GM10248 (cell line): ENCODE measurements around the gene ADCK1.

Source experiments
- CTCF ChIA-PET: fragments of 300-600 bp; sonication (Branson Sonifier 250); formaldehyde crosslinking; extraction: SDS; loops from one replicate; lab custom pipeline; 2021; ENCODE audit warnings: antibody characterized with exemption; lab: Yijun Ruan, JAX
- POLR2A ChIA-PET: fragments of 350-650 bp; sonication (Branson Sonifier 250); formaldehyde crosslinking; extraction: SDS; loops from one replicate; lab custom pipeline; 2020; ENCODE audit warnings: antibody characterized with exemption; lab: Yijun Ruan, JAX
- DNase-seq: peaks from one replicate; pipeline ENCODE4 v3.0.0; 2012; ENCODE audit errors: extremely low spot score
- TF ChIP-seq, protein P1 (sequence below): IDR thresholded peaks from 2 replicates; pipeline ENCODE4 v1.5.1; 2012; ENCODE audit warnings: mild to moderate bottlenecking, low read depth; ENCODE audit errors: extremely low read depth, missing control alignments, control extremely low read depth

Gene ADCK1

DNA sequence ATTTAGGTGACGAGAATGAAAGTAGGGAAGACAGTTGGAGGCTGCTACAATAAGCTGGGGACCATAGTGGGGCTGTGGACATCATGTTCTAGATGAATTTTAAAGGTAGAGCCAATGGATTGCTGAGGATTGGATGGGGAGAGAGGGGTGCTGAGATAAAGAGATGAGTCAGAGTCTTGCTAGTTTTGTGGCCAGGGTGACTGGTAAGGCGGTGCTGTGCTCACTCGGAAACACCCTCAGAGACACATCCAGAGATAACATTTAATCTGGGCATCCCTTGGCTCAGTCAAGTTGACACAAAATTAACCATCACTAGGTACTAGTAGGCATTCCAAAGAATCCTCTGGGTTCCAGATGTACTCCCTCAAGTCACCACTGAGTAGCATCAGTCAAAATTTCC, 170.7 kb downstream of the ADCK1 start:
- TF ChIP-seq, protein P1, sequence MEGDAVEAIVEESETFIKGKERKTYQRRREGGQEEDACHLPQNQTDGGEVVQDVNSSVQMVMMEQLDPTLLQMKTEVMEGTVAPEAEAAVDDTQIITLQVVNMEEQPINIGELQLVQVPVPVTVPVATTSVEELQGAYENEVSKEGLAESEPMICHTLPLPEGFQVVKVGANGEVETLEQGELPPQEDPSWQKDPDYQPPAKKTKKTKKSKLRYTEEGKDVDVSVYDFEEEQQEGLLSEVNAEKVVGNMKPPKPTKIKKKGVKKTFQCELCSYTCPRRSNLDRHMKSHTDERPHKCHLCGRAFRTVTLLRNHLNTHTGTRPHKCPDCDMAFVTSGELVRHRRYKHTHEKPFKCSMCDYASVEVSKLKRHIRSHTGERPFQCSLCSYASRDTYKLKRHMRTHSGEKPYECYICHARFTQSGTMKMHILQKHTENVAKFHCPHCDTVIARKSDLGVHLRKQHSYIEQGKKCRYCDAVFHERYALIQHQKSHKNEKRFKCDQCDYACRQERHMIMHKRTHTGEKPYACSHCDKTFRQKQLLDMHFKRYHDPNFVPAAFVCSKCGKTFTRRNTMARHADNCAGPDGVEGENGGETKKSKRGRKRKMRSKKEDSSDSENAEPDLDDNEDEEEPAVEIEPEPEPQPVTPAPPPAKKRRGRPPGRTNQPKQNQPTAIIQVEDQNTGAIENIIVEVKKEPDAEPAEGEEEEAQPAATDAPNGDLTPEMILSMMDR, result no peak
- CTCF ChIA-PET, result interaction anchor here (1.3 to 1.4 kb wide), 2 partner anchors 15 to 107 kb away, joined by 3 read pairs; no protein-coding TSS in a partner anchor
- POLR2A ChIA-PET, result no interaction called here
- DNase-seq, result no peak

DNA sequence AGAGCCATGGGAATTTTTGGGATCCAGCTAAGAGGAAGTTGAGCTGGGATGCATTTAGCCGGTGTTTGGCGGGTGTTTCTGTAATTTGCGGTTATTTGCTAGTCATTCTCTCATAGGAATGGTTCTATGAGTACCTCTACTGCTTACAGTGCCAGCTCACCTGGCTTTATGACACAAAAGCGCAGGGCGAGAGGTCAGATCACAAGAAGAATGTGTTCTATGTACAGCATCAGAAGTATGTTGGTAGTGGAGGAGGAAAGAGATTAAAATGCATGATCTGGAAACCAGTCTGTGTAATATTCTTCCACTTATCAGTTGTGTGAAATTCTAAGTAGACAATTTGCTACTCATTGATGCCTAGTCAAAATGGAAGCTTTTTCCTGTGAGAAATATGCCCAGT, 173.3 kb downstream of the ADCK1 start:
- CTCF ChIA-PET, result no interaction called here
- no peak for DNase-seq
- TF ChIP-seq, protein P1, result no peak
- POLR2A ChIA-PET, result no interaction called here

DNA sequence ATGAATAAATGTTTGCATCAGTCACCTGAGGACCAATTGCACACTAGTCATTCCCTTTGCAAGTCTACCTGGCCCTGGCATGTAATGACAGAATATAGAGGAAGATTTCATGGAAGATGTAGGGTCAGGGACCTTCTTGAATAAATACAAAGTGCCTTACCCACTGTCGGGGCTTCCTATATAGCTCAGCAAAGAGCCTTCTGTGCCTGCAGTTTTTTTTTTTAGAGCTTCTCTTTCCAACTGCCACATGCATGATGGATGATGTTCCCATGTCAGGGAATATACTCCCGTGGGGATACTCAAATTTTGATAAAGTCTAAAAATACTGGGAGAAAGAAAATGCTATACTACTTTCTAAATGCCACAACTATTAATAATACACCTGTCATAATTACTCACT, 176.7 kb downstream of the ADCK1 start:
- POLR2A ChIA-PET, result no interaction called here
- DNase-seq, result no peak
- TF ChIP-seq, protein P1, result no peak
- CTCF ChIA-PET, result interaction anchor here (0.9 to 1.0 kb wide), 2 partner anchors 10 to 11 kb away, joined by 3 read pairs; no protein-coding TSS in a partner anchor

DNA sequence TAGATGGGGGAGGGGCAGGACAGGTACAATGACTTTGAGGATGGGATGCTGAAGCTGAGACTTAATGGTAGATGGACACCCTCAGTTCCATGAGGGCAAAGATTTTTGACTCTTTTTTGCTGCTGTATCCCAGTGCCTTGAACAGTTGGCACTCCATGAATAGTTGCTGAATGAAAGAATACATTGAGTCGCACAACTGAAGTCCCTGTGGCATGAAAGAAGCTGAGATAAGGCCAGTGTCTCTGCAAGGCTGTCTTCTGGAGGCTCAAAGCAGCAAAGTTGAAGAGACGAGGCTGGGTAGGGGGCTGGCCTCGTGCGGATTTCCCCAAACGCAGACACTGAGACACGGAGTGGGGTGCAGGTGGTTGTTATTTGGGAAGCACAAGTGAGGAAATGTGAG, 179.3 kb downstream of the ADCK1 start:
- TF ChIP-seq, protein P1, result no peak
- no peak for DNase-seq
- ChIA-PET POLR2A (no interaction called here), CTCF (interaction anchor here (1.3 kb wide), 1 partner anchor 10 kb away, joined by 3 read pairs; no protein-coding TSS in a partner anchor)

DNA sequence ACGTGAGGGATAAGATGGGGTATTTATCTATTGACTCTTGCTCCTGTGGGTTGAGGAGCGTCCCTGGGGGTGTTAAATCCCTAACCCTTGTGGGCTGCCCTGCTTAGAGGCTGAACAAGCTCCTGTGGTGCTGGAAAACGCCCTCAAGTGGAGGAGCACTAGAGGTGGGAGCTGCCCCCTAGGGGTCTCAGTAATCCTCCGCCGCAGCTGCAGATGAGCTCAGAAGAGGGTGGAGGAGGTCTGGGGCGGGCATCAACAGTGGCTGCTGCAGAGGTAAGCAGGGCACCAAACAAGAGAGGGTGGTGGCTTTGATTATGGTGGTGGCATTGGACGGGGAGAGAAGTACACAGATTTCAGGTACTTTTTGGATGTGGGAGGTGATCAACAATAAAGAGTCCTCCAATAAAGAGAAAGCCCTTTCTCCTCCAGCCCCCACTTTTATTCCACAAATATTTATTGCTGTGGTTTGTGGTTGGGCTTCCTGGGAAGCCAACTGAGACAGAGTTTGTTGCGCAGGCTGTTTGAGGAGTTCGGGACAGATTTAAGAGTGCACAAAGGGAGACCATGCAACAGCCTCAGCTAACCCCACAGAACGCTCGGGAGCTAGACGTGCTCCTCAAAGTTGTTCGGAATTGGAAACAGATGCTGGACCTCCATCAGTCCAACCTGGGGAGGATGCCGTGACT, 179.9 kb downstream of the ADCK1 start:
- TF ChIP-seq, protein P1, result no peak
- ChIA-PET POLR2A (no interaction called here), CTCF (interaction anchor here (1.3 kb wide), 1 partner anchor 11 kb away, joined by 3 read pairs; no protein-coding TSS in a partner anchor)
- DNase-seq, result no peak

DNA sequence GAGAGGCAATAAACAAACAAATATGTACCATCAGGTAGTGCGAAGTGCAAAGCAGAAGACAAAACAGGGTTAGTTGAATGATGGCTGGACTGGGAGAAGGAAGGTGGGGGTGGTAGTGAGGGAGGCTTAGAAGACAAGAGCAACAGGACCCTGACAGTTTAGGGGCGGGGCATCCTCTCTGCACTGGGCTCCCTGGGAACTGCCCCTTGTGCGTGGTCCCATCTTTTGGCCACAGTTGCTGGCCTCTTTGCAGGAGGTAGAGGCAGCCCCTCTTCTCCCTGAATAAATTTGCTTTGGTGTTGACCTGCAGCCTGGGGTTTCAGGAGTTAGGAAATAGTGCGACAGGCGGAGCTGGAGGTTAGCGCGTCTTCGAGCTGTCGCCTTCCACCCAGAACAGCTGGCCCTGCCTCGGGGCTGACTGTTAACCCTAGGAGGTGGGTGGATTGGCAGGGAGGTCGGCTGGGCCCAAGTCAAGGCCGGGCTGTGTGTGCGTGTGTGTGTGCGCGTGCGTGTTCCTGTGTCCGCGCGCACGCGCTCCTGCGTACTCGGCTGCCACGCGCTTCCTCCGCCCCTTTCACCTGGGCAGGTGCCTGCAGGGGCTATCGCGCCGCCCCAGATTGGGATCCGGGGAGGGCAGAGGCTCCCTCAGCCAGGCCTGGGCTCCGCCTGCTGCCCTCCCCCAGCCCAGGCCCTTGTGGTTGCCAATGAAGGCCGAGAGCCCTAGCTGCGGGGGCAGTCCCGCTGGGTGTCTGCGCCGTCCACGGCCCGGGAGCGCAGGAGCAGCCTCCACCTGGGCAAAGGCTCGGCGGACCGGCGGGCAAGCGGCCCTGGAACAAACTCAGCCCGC, 180.8 kb downstream of the ADCK1 start:
- CTCF ChIA-PET, result no interaction called here
- POLR2A ChIA-PET, result no interaction called here
- TF ChIP-seq, protein P1, result no peak
- no peak for DNase-seq
